Suprapubic skin (tissue), 4 donors: ENCODE data around the gene PTTG1IP. TPM values are rescaled to one million over a fixed set of nuclear protein-coding genes. Genes with fewer than 3 reads are reported as not detected.

Experiments
- DNase-seq, 2 donors: peaks; one replicate each; pipeline ENCODE4 v3.0.0-alpha.2; 2019; ENCODE audit warnings: low spot score in 2 of 2
- H3K27ac ChIP-seq: fragments of 200-600 bp; sonication (generic); one replicate; pipeline ENCODE4 v1.5.1; 2019
- H3K27me3 ChIP-seq: fragments of 200-600 bp; sonication (generic); one replicate; pipeline ENCODE4 v1.5.1; 2019
- H3K36me3 ChIP-seq: fragments of 200-600 bp; sonication (generic); one replicate; pipeline ENCODE4 v1.5.1; 2019
- H3K4me1 ChIP-seq: fragments of 200-600 bp; sonication (generic); one replicate; pipeline ENCODE4 v1.5.1; 2019
- H3K4me3 ChIP-seq: fragments of 200-600 bp; sonication (generic); one replicate; pipeline ENCODE4 v1.5.1; 2019; ENCODE audit warnings: mild to moderate bottlenecking
- H3K9me3 ChIP-seq: fragments of 200-600 bp; sonication (generic); one replicate; pipeline ENCODE4 v1.5.1; 2019
- CTCF ChIP-seq, 2 donors: fragments of 200-600 bp in 1 of 2; fragments of 450-650 bp in 1 of 2; sonication (generic) in 1 of 2; IDR thresholded peaks; one replicate each; pipeline ENCODE4 v1.5.1; 2016 to 2019; ENCODE audit warnings: antibody characterized with exemption in 2 of 2, mild to moderate bottlenecking in 1 of 2, moderate library complexity in 1 of 2
- EP300 ChIP-seq: sonication (generic); formaldehyde crosslinking; IDR thresholded peaks from one replicate; pipeline ENCODE4 v1.6.1; 2017; ENCODE audit warnings: antibody characterized with exemption
- POLR2A ChIP-seq, 2 donors: fragments of 450-650 bp; IDR thresholded peaks; one replicate each; pipeline ENCODE4 v1.6.1; 2017; ENCODE audit warnings: antibody characterized with exemption in 2 of 2, mild to moderate bottlenecking in 2 of 2, moderate library complexity in 2 of 2
- POLR2AphosphoS5 ChIP-seq, 3 donors: sonication (generic); formaldehyde crosslinking; IDR thresholded peaks; one replicate each; pipeline ENCODE4 v1.6.1; 2017; ENCODE audit warnings: antibody characterized with exemption in 3 of 3
- WGBS: methylation state at CpG from one replicate; pipeline ENCODE4 v1.1.5; 2018; 5-methylcytosine and 5-hydroxymethylcytosine counted together
- total RNA-seq, 4 donors: library from RNA; depleted of rRNA; stranded (reverse); fragments of >200 nt; gene quantifications; one replicate each; pipeline ENCODE4 v1.1.0, GENCODE V29; 2016

PTTG1IP gene
- total RNA-seq, 4 donors from 2014 or later, result 114 to 172 (median 143) TPM

- DNase-seq, result no peak
- Histone ChIP-seq H3K9me3 (no peaks in the 10 kb centered on the region), H3K4me3 (no peak overlapping the region), H3K4me1 (peaks cover 13% of the 10 kb centered on the region), H3K27ac (no peak overlapping the region), H3K27me3 (peaks cover 8% of the 10 kb centered on the region), H3K36me3 (no peaks in the 10 kb centered on the region)
- WGBS, result 89% methylated on average over 24 of the region's 37 CpGs
- TF ChIP-seq POLR2AphosphoS5 (IDR thresholded peaks at IDR 0.05) (no peak), CTCF (IDR thresholded peaks at IDR 0.05) (no peak), POLR2A (IDR thresholded peaks at IDR 0.05) (no peak)
Measured at GRCh38 chr21:44899768-44900558, 26.5 kb upstream of the PTTG1IP start.

GRCh38 chr21:44898851-44899767, 25.6 kb upstream of the PTTG1IP start:
- WGBS, result 72% methylated on average over 19 of the region's 49 CpGs
- Histone ChIP-seq H3K4me3 (no peak overlapping the region), H3K27me3 (peaks cover 8% of the 10 kb centered on the region), H3K27ac (no peak overlapping the region), H3K36me3 (no peaks in the 10 kb centered on the region), H3K9me3 (no peaks in the 10 kb centered on the region), H3K4me1 (peaks cover 13% of the 10 kb centered on the region)
- DNase-seq, result no peak
- TF ChIP-seq POLR2AphosphoS5 (IDR thresholded peaks at IDR 0.05), result no peak
- TF ChIP-seq EP300, result no peak
- TF ChIP-seq CTCF (IDR thresholded peaks at IDR 0.05), result no peak
- no peak for TF ChIP-seq POLR2A (IDR thresholded peaks at IDR 0.05)

DNA sequence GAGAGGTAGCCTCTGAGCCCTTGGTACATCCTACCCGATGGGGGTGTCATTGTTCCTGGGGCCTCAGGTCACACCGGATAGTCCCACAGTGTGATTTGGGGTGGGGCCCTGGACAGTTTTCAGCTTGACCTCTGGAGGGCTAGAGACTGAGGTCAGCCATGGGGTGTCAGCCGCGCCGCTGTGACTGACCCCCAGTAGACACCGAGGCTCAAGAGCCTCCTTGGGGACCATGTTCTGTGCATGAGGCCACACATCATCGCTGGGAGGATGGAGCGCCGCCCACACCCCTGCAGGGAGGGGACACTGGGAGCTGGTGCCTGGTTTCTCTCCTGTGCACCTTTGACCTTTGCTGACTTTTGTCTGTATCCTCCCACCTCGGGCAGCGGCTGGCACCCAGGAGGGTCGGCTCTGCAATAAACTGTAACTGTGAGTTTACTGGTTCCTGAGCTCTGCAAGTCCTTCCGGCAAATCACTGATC, 24.6 kb upstream of the PTTG1IP start:
- Histone ChIP-seq H3K27ac (no peak overlapping the region), H3K36me3 (no peaks in the 10 kb centered on the region), H3K4me1 (peaks cover 13% of the 10 kb centered on the region), H3K4me3 (no peak overlapping the region), H3K27me3 (peaks cover 11% of the 10 kb centered on the region), H3K9me3 (no peaks in the 10 kb centered on the region)
- no peak for DNase-seq
- TF ChIP-seq CTCF (IDR thresholded peaks at IDR 0.05) (no peak), EP300 (no peak), POLR2A (IDR thresholded peaks at IDR 0.05) (no peak), POLR2AphosphoS5 (IDR thresholded peaks at IDR 0.05) (no peak)
- 59% methylated on average over 3 of the region's 13 CpGs for WGBS

- WGBS, result 84% methylated on average over 15 of the region's 21 CpGs
- no peak for TF ChIP-seq POLR2AphosphoS5 (IDR thresholded peaks at IDR 0.05)
- TF ChIP-seq POLR2A (IDR thresholded peaks at IDR 0.05), result no peak
- no peak for TF ChIP-seq CTCF (IDR thresholded peaks at IDR 0.05)
- TF ChIP-seq EP300, result no peak
- DNase-seq, result no peak
Measured at GRCh38 chr21:44897326-44898010, 24.0 kb upstream of the PTTG1IP start.

More at GRCh38 chr21:44897326-44898010, 24.0 kb upstream of the PTTG1IP start:
- H3K36me3 ChIP-seq, result no peaks in the 10 kb centered on the region
- no peak overlapping the region for H3K4me3 ChIP-seq
- peaks cover 11% of the 10 kb centered on the region for H3K27me3 ChIP-seq
- H3K27ac ChIP-seq, result no peak overlapping the region
- H3K9me3 ChIP-seq, result no peaks in the 10 kb centered on the region
- H3K4me1 ChIP-seq, result peaks cover 13% of the 10 kb centered on the region
